GM12891 (cell line): Measurements from ENCODE around the gene MXD3.

Experiments used
- POLR2A ChIP-seq: IDR thresholded peaks from 2 replicates; pipeline ENCODE4 v1.6.1; 2011; ENCODE audit warnings: low read depth, low read length, control low read depth
- POLR2AphosphoS5 ChIP-seq: IDR thresholded peaks from 2 replicates; pipeline ENCODE4 v1.6.1; 2011; ENCODE audit warnings: low read depth, low read length, control low read depth

- TF ChIP-seq POLR2AphosphoS5 (no peak), POLR2A (no peak)
Measured at GRCh38 chr5:177336112-177336511, 24.4 kb upstream of the MXD3 start.
